HepG2 (cell line): ENCODE measurements around the gene SHMT1. TPM values are rescaled to one million over a fixed set of nuclear protein-coding genes. Genes with fewer than 3 reads are reported as not detected.
A peak's percentile ranks its signal among the peaks of the same experiment; 100 is the strongest.

ENCODE experiments used
- ATF1 ChIP-seq: IDR thresholded peaks from 2 replicates; pipeline ENCODE4 v1.6.1; 2016; ENCODE audit warnings: mild to moderate bottlenecking, control low read depth
- BRD4 ChIP-seq: sonication (generic); formaldehyde crosslinking; IDR thresholded peaks from 2 replicates; pipeline ENCODE4 v1.4.0; 2020; ENCODE audit warnings: missing genetic modification reagents
- CHD4 ChIP-seq: fragments of 200-600 bp; sonication (generic); IDR thresholded peaks from 2 replicates; pipeline ENCODE4 v1.7.0; 2017; ENCODE audit warnings: mild to moderate bottlenecking, low read length, borderline replicate concordance
- FOSL1 ChIP-seq: sonication (generic); formaldehyde crosslinking; IDR thresholded peaks from 2 replicates; pipeline ENCODE4 v1.9.0; 2021; ENCODE audit warnings: missing genetic modification reagents, borderline replicate concordance
- FOSL2 ChIP-seq: sonication (generic); formaldehyde crosslinking; IDR thresholded peaks from 2 replicates; pipeline ENCODE4 v1.4.0; 2020; ENCODE audit warnings: missing genetic modification reagents
- FOXO1 ChIP-seq: sonication (generic); formaldehyde crosslinking; IDR thresholded peaks from 2 replicates; pipeline ENCODE4 v1.4.0; 2020; ENCODE audit warnings: missing genetic modification reagents
- MED1 ChIP-seq: sonication (generic); formaldehyde crosslinking; IDR thresholded peaks from 2 replicates; pipeline ENCODE4 v1.4.0; 2020; ENCODE audit warnings: missing genetic modification reagents
- PAX8 ChIP-seq: sonication (generic); formaldehyde crosslinking; IDR thresholded peaks from 2 replicates; pipeline ENCODE4 v1.8.0; 2022; ENCODE audit warnings: mild to moderate bottlenecking, missing genetic modification reagents, borderline replicate concordance
- PRMT3 ChIP-seq: sonication (generic); formaldehyde crosslinking; IDR thresholded peaks from 2 replicates; pipeline ENCODE4 v1.8.1; 2022; ENCODE audit warnings: low read depth, mild to moderate bottlenecking, moderate library complexity, missing genetic modification reagents, borderline replicate concordance
- SAP130 ChIP-seq: IDR thresholded peaks from 2 replicates; pipeline ENCODE4 v1.6.1; 2016; ENCODE audit warnings: low read depth
- SIX4 ChIP-seq: sonication (generic); formaldehyde crosslinking; IDR thresholded peaks from 2 replicates; pipeline ENCODE4 v1.4.0; 2020; ENCODE audit warnings: missing genetic modification reagents
- STAT5B ChIP-seq: sonication (generic); formaldehyde crosslinking; IDR thresholded peaks from 2 replicates; pipeline ENCODE4 v1.4.0; 2020; ENCODE audit warnings: missing genetic modification reagents
- ZFP62 ChIP-seq: sonication (generic); formaldehyde crosslinking; IDR thresholded peaks from 2 replicates; pipeline ENCODE4 v1.4.0; 2020; ENCODE audit warnings: missing genetic modification reagents
- ZNF557 ChIP-seq: sonication (generic); formaldehyde crosslinking; IDR thresholded peaks from 2 replicates; pipeline ENCODE4 v1.4.0; 2020; ENCODE audit warnings: missing genetic modification reagents
- ZNF766 ChIP-seq: sonication (generic); formaldehyde crosslinking; IDR thresholded peaks from 2 replicates; pipeline ENCODE4 v1.5.0; 2020; ENCODE audit warnings: missing genetic modification reagents, borderline replicate concordance
- ZNF839 ChIP-seq: sonication (generic); formaldehyde crosslinking; IDR thresholded peaks from 2 replicates; pipeline ENCODE4 v1.4.0; 2020; ENCODE audit warnings: missing genetic modification reagents, mild to moderate bottlenecking, borderline replicate concordance
- ZSCAN12 ChIP-seq: sonication (generic); formaldehyde crosslinking; IDR thresholded peaks from 2 replicates; pipeline ENCODE4 v1.9.0; 2021; ENCODE audit warnings: mild to moderate bottlenecking, missing genetic modification reagents
- polyA plus RNA-seq, 8 experiments: library from polyadenylated mRNA; depleted of rRNA in 3 of 8; stranded (reverse) in 7 of 8; unstranded in 1 of 8; fragments of >200 nt; fragmentation: Illumina TruSeq in 4 of 8; extraction: Trizol in 4 of 8; gene quantifications; 2 replicates each; pipeline versions ENCODE4 v1.2.1 to v1.2.3, GENCODE V29; 2011 to 2016; ENCODE audit warnings: low read depth in 4 of 8, missing spikeins in 1 of 8, mixed read lengths in 1 of 8; ENCODE audit not compliant: insufficient read depth in 1 of 8
- total RNA-seq, 5 experiments: library from RNA; depleted of rRNA; stranded (reverse); fragments of >200 nt; fragmentation: Illumina TruSeq; extraction: Trizol; gene quantifications; 2 replicates each; pipeline ENCODE4 v1.2.3, GENCODE V29; 2016; ENCODE audit warnings: low read depth in 1 of 5
- TF ChIP-seq, protein P1 (sequence below): sonication (generic); formaldehyde crosslinking; IDR thresholded peaks from 2 replicates; pipeline ENCODE4 v1.8.0; 2022; ENCODE audit warnings: mild to moderate bottlenecking, missing genetic modification reagents
- TF ChIP-seq, protein P2 (sequence below): sonication (generic); formaldehyde crosslinking; IDR thresholded peaks from 2 replicates; pipeline ENCODE4 v1.5.1; 2020; ENCODE audit warnings: mild to moderate bottlenecking, missing genetic modification reagents, moderate library complexity
- TF ChIP-seq, protein P3 (sequence below): IDR thresholded peaks from 2 replicates; pipeline ENCODE4 v1.6.1; 2012; ENCODE audit warnings: low read length, improper control_type of control experiment

SHMT1 gene
- total and polyA plus RNA-seq, 2 of the 13 experiments (the other 11 are each of a cell fraction or from before 2014, with no cell fraction given), result 21.3 to 48.8 TPM

- TF ChIP-seq, protein P1, sequence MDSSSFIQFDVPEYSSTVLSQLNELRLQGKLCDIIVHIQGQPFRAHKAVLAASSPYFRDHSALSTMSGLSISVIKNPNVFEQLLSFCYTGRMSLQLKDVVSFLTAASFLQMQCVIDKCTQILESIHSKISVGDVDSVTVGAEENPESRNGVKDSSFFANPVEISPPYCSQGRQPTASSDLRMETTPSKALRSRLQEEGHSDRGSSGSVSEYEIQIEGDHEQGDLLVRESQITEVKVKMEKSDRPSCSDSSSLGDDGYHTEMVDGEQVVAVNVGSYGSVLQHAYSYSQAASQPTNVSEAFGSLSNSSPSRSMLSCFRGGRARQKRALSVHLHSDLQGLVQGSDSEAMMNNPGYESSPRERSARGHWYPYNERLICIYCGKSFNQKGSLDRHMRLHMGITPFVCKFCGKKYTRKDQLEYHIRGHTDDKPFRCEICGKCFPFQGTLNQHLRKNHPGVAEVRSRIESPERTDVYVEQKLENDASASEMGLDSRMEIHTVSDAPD (CRISPR knock-in tag), result no peak
- 0 out of 2 replicates have a peak, but pooled peaks have one; percentile 55 for TF ChIP-seq PRMT3 (CRISPR knock-in tag)
- TF ChIP-seq PAX8 (CRISPR knock-in tag), result no peak
- peak; percentile 93 for TF ChIP-seq SAP130 (CRISPR knock-in tag)
- peak; percentile 51 for TF ChIP-seq MED1
- no peak for TF ChIP-seq ZFP62 (CRISPR knock-in tag)
- TF ChIP-seq FOXO1 (CRISPR knock-in tag), result no peak
- no peak for TF ChIP-seq CHD4
- peak; percentile 86 for TF ChIP-seq BRD4 (CRISPR knock-in tag)
- no peak for TF ChIP-seq ZNF839 (CRISPR knock-in tag)
- TF ChIP-seq FOSL1 (CRISPR knock-in tag), result no peak
- TF ChIP-seq ZNF766, result peak; percentile 77; the same call in 1 of the 2 replicates
- no peak for TF ChIP-seq ATF1 (CRISPR knock-in tag)
- no peak for TF ChIP-seq FOSL2 (CRISPR knock-in tag)
- peak; percentile 84; the same call in 1 of the 2 replicates for TF ChIP-seq ZNF557 (CRISPR knock-in tag)
- TF ChIP-seq, protein P2, sequence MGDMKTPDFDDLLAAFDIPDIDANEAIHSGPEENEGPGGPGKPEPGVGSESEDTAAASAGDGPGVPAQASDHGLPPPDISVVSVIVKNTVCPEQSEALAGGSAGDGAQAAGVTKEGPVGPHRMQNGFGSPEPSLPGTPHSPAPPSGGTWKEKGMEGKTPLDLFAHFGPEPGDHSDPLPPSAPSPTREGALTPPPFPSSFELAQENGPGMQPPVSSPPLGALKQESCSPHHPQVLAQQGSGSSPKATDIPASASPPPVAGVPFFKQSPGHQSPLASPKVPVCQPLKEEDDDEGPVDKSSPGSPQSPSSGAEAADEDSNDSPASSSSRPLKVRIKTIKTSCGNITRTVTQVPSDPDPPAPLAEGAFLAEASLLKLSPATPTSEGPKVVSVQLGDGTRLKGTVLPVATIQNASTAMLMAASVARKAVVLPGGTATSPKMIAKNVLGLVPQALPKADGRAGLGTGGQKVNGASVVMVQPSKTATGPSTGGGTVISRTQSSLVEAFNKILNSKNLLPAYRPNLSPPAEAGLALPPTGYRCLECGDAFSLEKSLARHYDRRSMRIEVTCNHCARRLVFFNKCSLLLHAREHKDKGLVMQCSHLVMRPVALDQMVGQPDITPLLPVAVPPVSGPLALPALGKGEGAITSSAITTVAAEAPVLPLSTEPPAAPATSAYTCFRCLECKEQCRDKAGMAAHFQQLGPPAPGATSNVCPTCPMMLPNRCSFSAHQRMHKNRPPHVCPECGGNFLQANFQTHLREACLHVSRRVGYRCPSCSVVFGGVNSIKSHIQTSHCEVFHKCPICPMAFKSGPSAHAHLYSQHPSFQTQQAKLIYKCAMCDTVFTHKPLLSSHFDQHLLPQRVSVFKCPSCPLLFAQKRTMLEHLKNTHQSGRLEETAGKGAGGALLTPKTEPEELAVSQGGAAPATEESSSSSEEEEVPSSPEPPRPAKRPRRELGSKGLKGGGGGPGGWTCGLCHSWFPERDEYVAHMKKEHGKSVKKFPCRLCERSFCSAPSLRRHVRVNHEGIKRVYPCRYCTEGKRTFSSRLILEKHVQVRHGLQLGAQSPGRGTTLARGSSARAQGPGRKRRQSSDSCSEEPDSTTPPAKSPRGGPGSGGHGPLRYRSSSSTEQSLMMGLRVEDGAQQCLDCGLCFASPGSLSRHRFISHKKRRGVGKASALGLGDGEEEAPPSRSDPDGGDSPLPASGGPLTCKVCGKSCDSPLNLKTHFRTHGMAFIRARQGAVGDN (CRISPR knock-in tag), result peak; percentile 94
- TF ChIP-seq STAT5B, result no peak
- peak; percentile 51; the same call in 1 of the 2 replicates for TF ChIP-seq ZSCAN12
- TF ChIP-seq SIX4 (CRISPR knock-in tag), result no peak
- TF ChIP-seq, protein P3, sequence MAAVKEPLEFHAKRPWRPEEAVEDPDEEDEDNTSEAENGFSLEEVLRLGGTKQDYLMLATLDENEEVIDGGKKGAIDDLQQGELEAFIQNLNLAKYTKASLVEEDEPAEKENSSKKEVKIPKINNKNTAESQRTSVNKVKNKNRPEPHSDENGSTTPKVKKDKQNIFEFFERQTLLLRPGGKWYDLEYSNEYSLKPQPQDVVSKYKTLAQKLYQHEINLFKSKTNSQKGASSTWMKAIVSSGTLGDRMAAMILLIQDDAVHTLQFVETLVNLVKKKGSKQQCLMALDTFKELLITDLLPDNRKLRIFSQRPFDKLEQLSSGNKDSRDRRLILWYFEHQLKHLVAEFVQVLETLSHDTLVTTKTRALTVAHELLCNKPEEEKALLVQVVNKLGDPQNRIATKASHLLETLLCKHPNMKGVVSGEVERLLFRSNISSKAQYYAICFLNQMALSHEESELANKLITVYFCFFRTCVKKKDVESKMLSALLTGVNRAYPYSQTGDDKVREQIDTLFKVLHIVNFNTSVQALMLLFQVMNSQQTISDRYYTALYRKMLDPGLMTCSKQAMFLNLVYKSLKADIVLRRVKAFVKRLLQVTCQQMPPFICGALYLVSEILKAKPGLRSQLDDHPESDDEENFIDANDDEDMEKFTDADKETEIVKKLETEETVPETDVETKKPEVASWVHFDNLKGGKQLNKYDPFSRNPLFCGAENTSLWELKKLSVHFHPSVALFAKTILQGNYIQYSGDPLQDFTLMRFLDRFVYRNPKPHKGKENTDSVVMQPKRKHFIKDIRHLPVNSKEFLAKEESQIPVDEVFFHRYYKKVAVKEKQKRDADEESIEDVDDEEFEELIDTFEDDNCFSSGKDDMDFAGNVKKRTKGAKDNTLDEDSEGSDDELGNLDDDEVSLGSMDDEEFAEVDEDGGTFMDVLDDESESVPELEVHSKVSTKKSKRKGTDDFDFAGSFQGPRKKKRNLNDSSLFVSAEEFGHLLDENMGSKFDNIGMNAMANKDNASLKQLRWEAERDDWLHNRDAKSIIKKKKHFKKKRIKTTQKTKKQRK, result no peak
These were observed at the start of gene SHMT1 (continued) for GRCh38 chr17:18363101-18364049.
